CD14-positive monocyte (primary cell): ENCODE results near the gene DNAH10. TPM values are rescaled to one million over a fixed set of nuclear protein-coding genes. Genes with fewer than 3 reads are reported as not detected.

Experiments
- DNase-seq, 3 donors: peaks; one replicate each; pipeline ENCODE4 v3.0.0-alpha.2; 2011 to 2022
- H2AFZ ChIP-seq: 2 replicates; pipeline ENCODE4 v1.6.0; 2012; ENCODE audit warnings: mild to moderate bottlenecking, low read depth, low read length, inconsistent platforms; ENCODE audit not compliant: insufficient read depth, poor library complexity, severe bottlenecking
- H3K27ac ChIP-seq, 2 donors: 1 replicate in 1 of 2; 2 replicates in 1 of 2; pipeline ENCODE4 v1.5.1; 2012 to 2013; ENCODE audit warnings: low read length in 2 of 2, control low read depth in 1 of 2, inconsistent platforms in 1 of 2, low read depth in 1 of 2, mild to moderate bottlenecking in 1 of 2
- H3K27me3 ChIP-seq, 2 donors: one replicate each; pipeline versions ENCODE4 v1.6.0 to v1.6.1; 2011 to 2013; ENCODE audit warnings: low read length in 2 of 2; ENCODE audit not compliant: control insufficient read depth in 2 of 2, insufficient read depth in 2 of 2
- H3K36me3 ChIP-seq, 2 donors: replicated peaks in 1 of 2; 1 replicate in 1 of 2; 2 replicates in 1 of 2; pipeline versions ENCODE4 v1.5.1 to v1.6.1; 2012 to 2013; ENCODE audit warnings: low read length in 2 of 2, control low read depth in 1 of 2, inconsistent platforms in 1 of 2, mild to moderate bottlenecking in 1 of 2; ENCODE audit not compliant: insufficient read depth in 2 of 2, control insufficient read depth in 1 of 2
- H3K4me1 ChIP-seq, 2 donors: 1 replicate in 1 of 2; 2 replicates in 1 of 2; pipeline versions ENCODE4 v1.5.1 to v1.6.1; 2012 to 2013; ENCODE audit warnings: low read length in 2 of 2, control low read depth in 1 of 2, inconsistent platforms in 1 of 2, mild to moderate bottlenecking in 1 of 2, moderate library complexity in 1 of 2; ENCODE audit not compliant: insufficient read depth in 2 of 2, control insufficient read depth in 1 of 2
- H3K4me2 ChIP-seq: replicated peaks from 2 replicates; pipeline ENCODE3; 2012; ENCODE audit warnings: low read length, moderate library complexity, mild to moderate bottlenecking; ENCODE audit not compliant: poor library complexity, severe bottlenecking; ENCODE audit errors: extremely low read depth
- H3K4me3 ChIP-seq, 3 experiments: fragments of 200-600 bp in 1 of 3; sonication (generic) in 1 of 3; replicated peaks in 1 of 3; 1 replicate in 2 of 3; 2 replicates in 1 of 3; pipeline ENCODE4 v1.5.1; 2011 to 2013; ENCODE audit warnings: low read length in 3 of 3, mild to moderate bottlenecking in 3 of 3, control low read depth in 2 of 3, low read depth in 2 of 3, inconsistent platforms in 1 of 3, moderate library complexity in 1 of 3
- H3K79me2 ChIP-seq: 2 replicates; pipeline ENCODE4 v1.6.0; 2012; ENCODE audit warnings: mild to moderate bottlenecking, control low read depth, inconsistent platforms, low read length, moderate library complexity; ENCODE audit not compliant: insufficient read depth
- H3K9ac ChIP-seq: 2 replicates; pipeline ENCODE4 v1.6.0; 2017; ENCODE audit warnings: low read length, mild to moderate bottlenecking; ENCODE audit not compliant: insufficient read depth, poor library complexity, severe bottlenecking
- H3K9me3 ChIP-seq, 2 donors: replicated peaks in 1 of 2; 1 replicate in 1 of 2; 2 replicates in 1 of 2; pipeline versions ENCODE4 v1.5.1 to v1.6.1; 2012 to 2013; ENCODE audit warnings: low read length in 2 of 2, control low read depth in 1 of 2; ENCODE audit not compliant: control insufficient read depth in 1 of 2, insufficient read depth in 1 of 2
- H4K20me1 ChIP-seq: 2 replicates; pipeline ENCODE4 v1.6.0; 2012; ENCODE audit warnings: mild to moderate bottlenecking, low read length, control low read depth, moderate library complexity; ENCODE audit not compliant: insufficient read depth
- H3K27ac Mint-ChIP-seq, 7 donors: one replicate each; pipeline ENCODE4 v1.8.0; 2020; ENCODE audit warnings: mild to moderate bottlenecking in 7 of 7, mixed read lengths in 7 of 7, moderate library complexity in 6 of 7, inconsistent platforms in 2 of 7
- H3K27me3 Mint-ChIP-seq, 3 donors: one replicate each; pipeline ENCODE4 v1.8.0; 2021 to 2022; ENCODE audit warnings: low read depth in 3 of 3, mild to moderate bottlenecking in 3 of 3, mixed read lengths in 3 of 3, moderate library complexity in 3 of 3, inconsistent platforms in 1 of 3
- H3K36me3 Mint-ChIP-seq, 2 donors: one replicate each; pipeline ENCODE4 v1.8.0; 2020; ENCODE audit warnings: mixed read lengths in 2 of 2, inconsistent platforms in 1 of 2, mild to moderate bottlenecking in 1 of 2
- H3K4me1 Mint-ChIP-seq: one replicate; pipeline ENCODE4 v1.8.0; 2020; ENCODE audit warnings: mild to moderate bottlenecking, mixed read lengths
- H3K4me3 Mint-ChIP-seq, 2 donors: one replicate each; pipeline ENCODE4 v1.8.0; 2020; ENCODE audit warnings: mild to moderate bottlenecking in 2 of 2, mixed read lengths in 2 of 2, moderate library complexity in 1 of 2
- H3K9me3 Mint-ChIP-seq, 7 donors: one replicate each; pipeline ENCODE4 v1.8.0; 2020 to 2022; ENCODE audit warnings: mixed read lengths in 7 of 7, mild to moderate bottlenecking in 6 of 7, moderate library complexity in 6 of 7, inconsistent platforms in 2 of 7
- WGBS: methylation state at CpG from one replicate; pipeline ENCODE4 v1.1.5; 2013; ENCODE audit warnings: missing lambda C conversion rate; ENCODE audit not compliant: insufficient coverage; 5-methylcytosine and 5-hydroxymethylcytosine counted together
- intact Hi-C, 2 donors: fragments of 100-400 bp; cut with micrococcal nuclease; formaldehyde crosslinking; loops; one replicate each; pipeline versions ENCODE4 v1.15.0 to v1.15.1; 2023
- polyA plus RNA-seq, 3 donors: library from polyadenylated mRNA; depleted of rRNA in 1 of 3; unstranded in 2 of 3; stranded (reverse) in 1 of 3; fragments of 300-500 nt in 2 of 3; fragments of >200 nt in 1 of 3; fragmentation: Illumina TruSeq in 2 of 3; gene quantifications; 1 replicate in 2 of 3; 2 replicates in 1 of 3; pipeline ENCODE4 v1.2.3, GENCODE V29; 2012 to 2021
- TF ChIP-seq, protein P1 (sequence below): fragments of 200-600 bp; IDR thresholded peaks from one replicate; pipeline ENCODE4 v1.8.0; 2022; ENCODE audit warnings: antibody characterized with exemption, mild to moderate bottlenecking

Gene DNAH10
- polyA plus RNA-seq, 3 donors = not detected

GRCh38 chr12:123801573-123802178 is 39.6 kb downstream of the DNAH10 start:
- no peaks in the 10 kb centered on the region for H3K36me3 ChIP-seq
- Mint-ChIP-seq H3K4me1 (no peaks in the 10 kb centered on the region), H3K27ac (no peak overlapping the region), H3K4me3 (no peak overlapping the region), H3K36me3 (no peaks in the 10 kb centered on the region), H3K9me3 (no peaks in the 10 kb centered on the region), H3K27me3 (peaks cover 2 to 11% (median 3%) of the 10 kb centered on the region in 3 donors)
- H4K20me1 ChIP-seq = no peaks in the 10 kb centered on the region
- H3K27ac ChIP-seq = no peak overlapping the region
- no peak overlapping the region for H2AFZ ChIP-seq
- H3K9ac ChIP-seq = no peak overlapping the region
- H3K4me2 ChIP-seq = no peak overlapping the region
- no peak overlapping the region for H3K4me3 ChIP-seq
- TF ChIP-seq, protein P1, sequence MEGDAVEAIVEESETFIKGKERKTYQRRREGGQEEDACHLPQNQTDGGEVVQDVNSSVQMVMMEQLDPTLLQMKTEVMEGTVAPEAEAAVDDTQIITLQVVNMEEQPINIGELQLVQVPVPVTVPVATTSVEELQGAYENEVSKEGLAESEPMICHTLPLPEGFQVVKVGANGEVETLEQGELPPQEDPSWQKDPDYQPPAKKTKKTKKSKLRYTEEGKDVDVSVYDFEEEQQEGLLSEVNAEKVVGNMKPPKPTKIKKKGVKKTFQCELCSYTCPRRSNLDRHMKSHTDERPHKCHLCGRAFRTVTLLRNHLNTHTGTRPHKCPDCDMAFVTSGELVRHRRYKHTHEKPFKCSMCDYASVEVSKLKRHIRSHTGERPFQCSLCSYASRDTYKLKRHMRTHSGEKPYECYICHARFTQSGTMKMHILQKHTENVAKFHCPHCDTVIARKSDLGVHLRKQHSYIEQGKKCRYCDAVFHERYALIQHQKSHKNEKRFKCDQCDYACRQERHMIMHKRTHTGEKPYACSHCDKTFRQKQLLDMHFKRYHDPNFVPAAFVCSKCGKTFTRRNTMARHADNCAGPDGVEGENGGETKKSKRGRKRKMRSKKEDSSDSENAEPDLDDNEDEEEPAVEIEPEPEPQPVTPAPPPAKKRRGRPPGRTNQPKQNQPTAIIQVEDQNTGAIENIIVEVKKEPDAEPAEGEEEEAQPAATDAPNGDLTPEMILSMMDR = peak; percentile 35
- H3K27me3 ChIP-seq = no peaks in the 10 kb centered on the region
- intact Hi-C loops = no loop called here
- no peak for DNase-seq
- H3K9me3 ChIP-seq = no peaks in the 10 kb centered on the region
- no peaks in the 10 kb centered on the region for H3K79me2 ChIP-seq
- 100% methylated on average over 3 of the region's 8 CpGs for WGBS
- H3K4me1 ChIP-seq = no peaks in the 10 kb centered on the region

DNA sequence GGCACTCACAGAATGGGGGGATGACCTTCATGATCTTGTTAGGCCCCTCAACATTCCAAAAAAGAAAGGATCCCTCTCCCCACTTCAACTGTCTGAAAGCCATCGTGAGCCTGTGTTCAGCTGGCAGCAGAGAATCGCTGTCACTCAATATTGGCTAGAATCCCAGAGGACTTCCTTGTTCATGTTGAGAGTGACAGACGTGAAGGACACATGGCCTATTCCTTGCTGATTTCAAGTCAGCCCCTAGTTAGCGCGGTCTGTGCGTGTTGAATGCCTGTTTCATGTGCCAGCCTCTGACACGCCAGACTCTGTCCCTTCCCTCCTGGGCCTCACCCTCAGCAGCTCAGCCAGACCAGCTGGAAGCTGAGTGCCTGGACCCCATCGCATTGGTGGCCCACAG is 43.1 kb downstream of the DNAH10 start:
- Histone ChIP-seq H3K4me1 (no peaks in the 10 kb centered on the region), H4K20me1 (no peaks in the 10 kb centered on the region), H3K4me2 (no peak overlapping the region), H3K79me2 (no peaks in the 10 kb centered on the region), H3K36me3 (no peaks in the 10 kb centered on the region), H3K4me3 (no peak overlapping the region), H3K9me3 (no peaks in the 10 kb centered on the region), H2AFZ (no peak overlapping the region), H3K27ac (no peak overlapping the region), H3K27me3 (no peaks in the 10 kb centered on the region), H3K9ac (no peak overlapping the region)
- intact Hi-C loops = no loop called here
- 60% methylated on average over 8 of the region's 8 CpGs for WGBS
- no peak for DNase-seq
- Mint-ChIP-seq H3K36me3 (no peaks in the 10 kb centered on the region), H3K9me3 (peaks cover 0 to 2% (median 0%) of the 10 kb centered on the region in 7 donors), H3K27me3 (peaks cover 7 to 18% (median 13%) of the 10 kb centered on the region in 3 donors), H3K27ac (no peak overlapping the region), H3K4me1 (peaks cover 1% of the 10 kb centered on the region), H3K4me3 (no peak overlapping the region)
- TF ChIP-seq, protein P1 = no peak
